GM19238 (cell line): ENCODE measurements around the gene ALPP.
"Not testable (repeated sequence)": the region's sequence is repeated elsewhere in the genome, so short reads cannot be mapped to it uniquely, and the experiment has no call there.

ENCODE experiments used
- DNase-seq: peaks from one replicate; pipeline ENCODE4 v3.0.0; 2011; ENCODE audit warnings: low spot score; ENCODE audit not compliant: insufficient read length

The ALPP gene

GRCh38 chr2:232420463-232421188, 42.1 kb downstream of the ALPP start:
- no peak for DNase-seq

- DNase-seq = no peak
These were observed 42.7 kb downstream of the ALPP start for GRCh38 chr2:232421189-232421785.

GRCh38 chr2:232422051-232422450, 43.5 kb downstream of the ALPP start:
- DNase-seq = no peak

- DNase-seq = not testable (repeated sequence)
These were observed 44.4 kb downstream of the ALPP start for GRCh38 chr2:232422996-232423395.

GRCh38 chr2:232423407-232423806, 44.9 kb downstream of the ALPP start:
- DNase-seq = not testable (repeated sequence)

GRCh38 chr2:232431705-232432590, 53.4 kb downstream of the ALPP start:
- DNase-seq = no peak
